Measurements from ENCODE around the gene IRF2BPL. TPM values are rescaled to one million over a fixed set of nuclear protein-coding genes. Genes with fewer than 3 reads are reported as not detected.
A peak's percentile ranks its signal among the peaks of the same experiment; 100 is the strongest.

Gene IRF2BPL
- total and polyA plus RNA-seq, 9 of the 15 experiments (the other 6 are each of a cell fraction or from before 2014, with no cell fraction given) = 0.52 to 21.6 (median 2.5) TPM

DNA sequence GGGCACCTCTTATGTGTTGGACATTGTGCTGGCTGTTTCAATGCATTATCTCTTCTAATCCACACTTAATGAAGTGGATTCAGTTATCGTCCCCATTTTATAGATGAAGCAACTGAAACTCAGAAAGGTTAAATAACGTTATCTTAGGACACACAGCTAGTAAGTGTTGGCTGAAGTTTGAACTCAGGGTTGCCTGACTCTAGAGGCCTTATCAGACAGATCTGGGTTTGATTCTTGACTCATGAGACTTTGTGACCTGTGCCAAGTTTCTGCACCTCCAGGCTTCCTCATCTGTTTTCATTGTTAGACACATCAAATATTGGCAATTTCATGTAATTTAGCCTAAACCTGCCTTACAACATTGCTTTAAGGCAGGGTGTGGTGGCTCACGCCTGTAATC is 18.2 kb upstream of the IRF2BPL start (continued):
- TF ChIP-seq ZNF311 (CRISPR knock-in tag; IDR thresholded peaks at IDR 0.05) = no peak
- no peak for TF ChIP-seq RBM22 (IDR thresholded peaks at IDR 0.05; ENCODE audit: low read depth, low read length, poor library complexity, severe bottlenecking)
- no peak for TF ChIP-seq LARP7 (IDR thresholded peaks at IDR 0.05)

DNA sequence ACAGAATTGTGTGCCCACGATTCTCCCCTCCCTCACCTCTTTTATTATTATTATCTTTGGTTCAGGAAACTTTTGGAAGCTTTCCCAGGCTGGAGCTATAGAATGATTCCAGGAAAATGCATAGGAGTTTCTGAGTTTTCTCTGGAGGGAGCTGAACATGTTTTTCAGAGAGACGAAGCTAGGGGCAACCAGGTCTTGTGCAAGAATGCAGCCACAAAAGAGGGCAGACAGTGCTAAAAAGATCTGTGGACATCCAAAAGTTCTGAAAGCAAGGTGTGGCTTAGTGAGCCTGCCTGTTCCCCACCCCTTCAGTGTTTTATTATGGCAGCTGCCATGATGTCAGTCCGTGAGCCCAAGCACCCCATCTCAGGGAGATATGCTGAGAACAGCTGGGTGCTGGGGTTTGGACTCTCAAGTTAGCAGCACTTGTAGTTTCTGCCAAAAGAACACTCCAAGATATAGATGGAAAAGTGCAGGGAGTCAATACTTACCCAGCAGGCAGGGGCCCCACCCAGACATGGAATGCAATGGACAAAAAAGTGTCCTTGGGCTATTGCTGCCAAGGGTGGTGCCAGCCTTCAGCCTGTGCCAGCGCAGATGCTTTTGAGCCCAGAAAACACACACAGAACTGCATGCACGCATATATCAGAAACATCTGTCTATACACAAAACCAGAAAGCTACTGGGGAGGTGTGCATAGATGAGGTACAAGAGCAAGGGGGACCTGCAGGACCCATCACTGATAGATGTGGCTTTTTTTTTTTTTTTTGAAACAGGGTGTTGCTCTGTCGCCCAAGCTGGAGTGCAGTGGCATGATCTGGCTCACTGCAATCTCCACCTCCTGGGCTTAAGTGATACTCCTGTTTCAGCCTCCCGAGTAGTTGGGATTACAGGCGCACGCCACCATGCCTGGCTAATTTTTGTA is 17.0 kb upstream of the IRF2BPL start:
- H2AFZ ChIP-seq (ENCODE audit: low read depth, low read length) = peak overlapping the region; percentile 93
- no peak for TF ChIP-seq CEBPG (CRISPR knock-in tag; IDR thresholded peaks at IDR 0.05)
- TF ChIP-seq CEBPG (tag; conservative IDR thresholded peaks at IDR 0.05 in 1 of 2, IDR thresholded peaks at IDR 0.05 in 1 of 2) = 0 out of 4 replicates have a peak, but pooled peaks of 1 of the 2 experiments have one; percentile 30
- TF ChIP-seq ZNF217 (CRISPR knock-in tag; IDR thresholded peaks at IDR 0.05) = no peak
- TF ChIP-seq CEBPB (tag; IDR thresholded peaks at IDR 0.05) = peak; percentile 30; the same call in 1 of the 2 replicates
- TF ChIP-seq ZNF165 (CRISPR knock-in tag; IDR thresholded peaks at IDR 0.05; ENCODE audit: borderline replicate concordance) = no peak
- TF ChIP-seq ZNF184 (CRISPR knock-in tag; IDR thresholded peaks at IDR 0.05) = no peak
- ChIA-PET POLR2A (interaction anchor here (0.6 to 2.2 kb wide), 7 partner anchors 13 to 1669 kb away, joined by 3 to 6 read pairs (median 3); no protein-coding TSS in a partner anchor), CTCF (ENCODE audit: low intra/inter-chr PET ratio) (no interaction called here)
- no peak for FAIRE-seq
- peak overlapping the region in 1 of 2 experiments; percentile 20; a peak in 2 of 4 replicates for H3K9ac ChIP-seq (ENCODE audit: insufficient read depth in 1 of 2, low read depth in 2 of 2, low read length in 2 of 2)
- peaks cover 47 to 63% of the 10 kb centered on the region in 2 experiments for H3K4me1 ChIP-seq (replicated peaks in 1 of 2; ENCODE audit: control insufficient read depth in 2 of 2, insufficient read depth in 2 of 2, low read length in 2 of 2)
- intact Hi-C loops (cut with micrococcal nuclease) (no loop called here), in situ Hi-C loops (cut with MboI) (no loop called here)
- H3K9me3 ChIP-seq (replicated peaks; ENCODE audit: control insufficient read depth, insufficient read depth, low read depth, low read length) = no peaks in the 10 kb centered on the region
- no peaks in the 10 kb centered on the region for H3K36me3 ChIP-seq (ENCODE audit: control insufficient read depth, insufficient read depth, low read length)
- no peak for ATAC-seq
- peak overlapping the region; percentile 1; the same call in 1 of the 2 replicates for H3K4me2 ChIP-seq (ENCODE audit: insufficient read depth, low read length)
- DNase-seq (ENCODE audit: extremely low read depth in 1 of 4, low spot score in 3 of 4) = no peak
- H3K4me3 ChIP-seq = no peak overlapping the region
- H3K9me1 ChIP-seq (ENCODE audit: control insufficient read depth, insufficient read depth, low read length) = no peaks in the 10 kb centered on the region
- BruUV-seq (replicated peaks) = no TSS peak
- H3K27me3 ChIP-seq (ENCODE audit: control insufficient read depth in 2 of 2, insufficient read depth in 2 of 2, low read length in 2 of 2) = no peaks in the 10 kb centered on the region
- 59% methylated on average over 8 of the region's 9 CpGs for WGBS (ENCODE audit: insufficient coverage, low coverage, missing lambda C conversion rate)
- no peaks in the 10 kb centered on the region for H4K20me1 ChIP-seq (replicated peaks; ENCODE audit: control insufficient read depth, insufficient read depth, low read length)
- H3K79me2 ChIP-seq (ENCODE audit: control insufficient read depth, insufficient read depth, low read length) = no peaks in the 10 kb centered on the region
- H3K27ac ChIP-seq (ENCODE audit: extremely low read depth, low read depth, low read length) = no peak overlapping the region

Data from K562 (cell line).